ENCODE data around the gene CPNE5.

GRCh38 chr6:36830577-36830976, 8.7 kb downstream of the CPNE5 start:
- TF ChIP-seq, protein P1, sequence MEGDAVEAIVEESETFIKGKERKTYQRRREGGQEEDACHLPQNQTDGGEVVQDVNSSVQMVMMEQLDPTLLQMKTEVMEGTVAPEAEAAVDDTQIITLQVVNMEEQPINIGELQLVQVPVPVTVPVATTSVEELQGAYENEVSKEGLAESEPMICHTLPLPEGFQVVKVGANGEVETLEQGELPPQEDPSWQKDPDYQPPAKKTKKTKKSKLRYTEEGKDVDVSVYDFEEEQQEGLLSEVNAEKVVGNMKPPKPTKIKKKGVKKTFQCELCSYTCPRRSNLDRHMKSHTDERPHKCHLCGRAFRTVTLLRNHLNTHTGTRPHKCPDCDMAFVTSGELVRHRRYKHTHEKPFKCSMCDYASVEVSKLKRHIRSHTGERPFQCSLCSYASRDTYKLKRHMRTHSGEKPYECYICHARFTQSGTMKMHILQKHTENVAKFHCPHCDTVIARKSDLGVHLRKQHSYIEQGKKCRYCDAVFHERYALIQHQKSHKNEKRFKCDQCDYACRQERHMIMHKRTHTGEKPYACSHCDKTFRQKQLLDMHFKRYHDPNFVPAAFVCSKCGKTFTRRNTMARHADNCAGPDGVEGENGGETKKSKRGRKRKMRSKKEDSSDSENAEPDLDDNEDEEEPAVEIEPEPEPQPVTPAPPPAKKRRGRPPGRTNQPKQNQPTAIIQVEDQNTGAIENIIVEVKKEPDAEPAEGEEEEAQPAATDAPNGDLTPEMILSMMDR (IDR thresholded peaks at IDR 0.05) = no peak
- TF ChIP-seq POLR2A (IDR thresholded peaks at IDR 0.05) = no peak

All from uterus (tissue), 2 donors.